GM12873 (cell line): ENCODE results near the gene BCL11A.
A peak's percentile ranks its signal among the peaks of the same experiment; 100 is the strongest.

Experiments used
- TF ChIP-seq, protein P1 (sequence below): IDR thresholded peaks from 2 replicates; pipeline ENCODE4 v1.5.1; 2012; ENCODE audit warnings: low read depth, mild to moderate bottlenecking, moderate library complexity, low read length, control low read depth; ENCODE audit not compliant: insufficient read depth; ENCODE audit errors: missing control alignments

The BCL11A gene

DNA sequence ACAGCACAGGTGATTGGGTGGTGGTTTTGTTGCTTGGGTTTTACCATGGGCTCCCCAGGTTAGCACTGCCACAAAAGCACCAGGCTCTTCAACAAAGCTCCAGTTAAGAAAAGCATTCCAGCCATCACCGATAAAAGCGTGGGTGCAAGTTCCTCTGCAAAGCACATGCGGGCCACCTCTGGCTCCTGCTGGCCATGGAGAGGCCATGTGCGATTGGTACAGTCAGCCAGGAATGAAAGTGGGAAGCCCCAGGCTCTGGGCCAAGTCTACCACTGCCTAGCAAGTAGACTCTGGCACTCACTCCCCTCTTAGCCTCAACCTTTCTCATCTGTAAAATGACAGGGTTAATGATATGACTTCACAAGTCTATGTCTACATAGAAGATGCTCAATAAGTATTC lies 36.0 kb downstream of the BCL11A start:
- TF ChIP-seq, protein P1, sequence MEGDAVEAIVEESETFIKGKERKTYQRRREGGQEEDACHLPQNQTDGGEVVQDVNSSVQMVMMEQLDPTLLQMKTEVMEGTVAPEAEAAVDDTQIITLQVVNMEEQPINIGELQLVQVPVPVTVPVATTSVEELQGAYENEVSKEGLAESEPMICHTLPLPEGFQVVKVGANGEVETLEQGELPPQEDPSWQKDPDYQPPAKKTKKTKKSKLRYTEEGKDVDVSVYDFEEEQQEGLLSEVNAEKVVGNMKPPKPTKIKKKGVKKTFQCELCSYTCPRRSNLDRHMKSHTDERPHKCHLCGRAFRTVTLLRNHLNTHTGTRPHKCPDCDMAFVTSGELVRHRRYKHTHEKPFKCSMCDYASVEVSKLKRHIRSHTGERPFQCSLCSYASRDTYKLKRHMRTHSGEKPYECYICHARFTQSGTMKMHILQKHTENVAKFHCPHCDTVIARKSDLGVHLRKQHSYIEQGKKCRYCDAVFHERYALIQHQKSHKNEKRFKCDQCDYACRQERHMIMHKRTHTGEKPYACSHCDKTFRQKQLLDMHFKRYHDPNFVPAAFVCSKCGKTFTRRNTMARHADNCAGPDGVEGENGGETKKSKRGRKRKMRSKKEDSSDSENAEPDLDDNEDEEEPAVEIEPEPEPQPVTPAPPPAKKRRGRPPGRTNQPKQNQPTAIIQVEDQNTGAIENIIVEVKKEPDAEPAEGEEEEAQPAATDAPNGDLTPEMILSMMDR: no peak

DNA sequence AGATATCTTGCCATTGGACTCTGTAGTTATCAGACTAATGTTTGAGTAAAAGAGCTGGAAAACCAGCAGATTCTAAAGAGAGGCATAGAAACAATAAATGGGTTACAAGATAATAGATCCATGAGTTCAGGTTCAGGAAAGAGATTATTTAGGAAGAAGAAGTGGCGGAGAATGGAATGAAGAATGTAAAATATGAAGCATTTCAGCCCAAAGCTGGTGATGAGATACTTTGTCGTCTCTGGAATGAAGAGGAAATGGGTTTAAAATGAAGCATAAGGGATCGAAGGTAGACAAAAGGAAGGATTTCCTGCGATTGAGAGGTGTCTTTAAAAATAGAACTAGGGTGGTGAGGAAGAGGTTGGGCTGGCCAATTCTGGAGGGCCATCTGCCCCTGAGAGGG lies 36.6 kb downstream of the BCL11A start:
- TF ChIP-seq, protein P1: no peak

DNA sequence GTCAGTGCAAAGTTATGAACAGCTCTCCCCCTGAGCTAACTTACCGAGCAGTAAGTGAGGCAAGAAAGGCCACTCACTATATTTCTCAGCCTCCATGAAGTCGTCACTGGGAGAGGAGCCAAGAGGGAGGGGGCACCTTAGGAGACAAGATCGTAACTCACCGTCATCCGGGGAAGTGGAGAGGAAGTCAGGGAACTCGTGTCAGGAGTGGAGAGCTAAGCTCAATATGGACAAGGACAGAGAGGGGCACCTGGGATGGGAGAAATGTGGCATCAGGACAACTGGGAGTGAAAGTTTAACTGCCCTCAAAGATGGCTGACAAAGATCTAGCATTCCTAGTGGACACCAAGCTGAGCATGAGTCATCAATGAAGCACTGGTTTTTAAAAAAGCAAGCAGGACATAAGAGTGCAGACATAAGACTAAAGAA lies 37.1 kb downstream of the BCL11A start:
- TF ChIP-seq, protein P1: no peak

DNA sequence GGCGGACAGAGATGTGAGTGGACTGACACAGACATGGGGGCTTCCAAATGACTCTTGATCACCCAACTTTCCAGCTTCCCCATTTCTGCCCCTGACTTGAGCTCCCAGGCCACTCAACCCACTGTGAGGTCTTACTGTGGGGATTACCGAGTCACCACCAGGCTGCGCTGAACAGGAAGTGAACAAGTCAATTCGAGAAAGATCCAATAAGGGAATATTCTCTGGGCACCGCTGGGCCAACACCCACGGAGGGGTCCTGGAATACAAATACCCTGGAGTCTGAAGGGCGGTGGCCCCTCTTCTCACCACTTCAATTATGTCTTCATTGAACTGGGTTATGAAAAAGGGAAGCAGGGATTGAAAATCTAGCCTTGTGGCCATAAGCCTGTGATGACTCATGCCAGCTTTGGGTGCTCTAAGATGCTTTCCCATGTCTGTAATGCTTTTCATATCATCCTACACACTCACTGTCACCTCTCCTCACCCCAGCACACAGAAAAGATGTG lies 37.7 kb downstream of the BCL11A start:
- TF ChIP-seq, protein P1: peak; percentile 31

DNA sequence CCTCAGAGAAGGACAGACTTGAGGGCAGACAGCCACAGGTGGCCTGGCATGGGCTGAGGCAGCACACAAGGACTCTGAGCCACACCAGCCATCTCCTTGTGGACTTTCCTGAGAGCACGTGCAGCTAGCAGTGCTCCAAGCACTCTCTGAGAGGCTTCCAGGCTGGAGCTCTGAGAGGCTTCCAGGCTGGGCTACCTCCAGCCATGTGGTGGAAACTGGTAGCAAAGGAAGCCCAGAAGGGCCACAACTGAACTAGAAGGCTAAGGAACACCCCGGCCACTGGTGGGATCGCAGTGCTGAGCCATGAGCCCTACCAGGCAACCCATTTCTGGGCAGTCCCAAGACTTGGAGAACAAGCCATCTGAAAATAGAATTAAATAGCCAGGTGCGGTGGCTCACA lies 39.5 kb downstream of the BCL11A start:
- TF ChIP-seq, protein P1: no peak

DNA sequence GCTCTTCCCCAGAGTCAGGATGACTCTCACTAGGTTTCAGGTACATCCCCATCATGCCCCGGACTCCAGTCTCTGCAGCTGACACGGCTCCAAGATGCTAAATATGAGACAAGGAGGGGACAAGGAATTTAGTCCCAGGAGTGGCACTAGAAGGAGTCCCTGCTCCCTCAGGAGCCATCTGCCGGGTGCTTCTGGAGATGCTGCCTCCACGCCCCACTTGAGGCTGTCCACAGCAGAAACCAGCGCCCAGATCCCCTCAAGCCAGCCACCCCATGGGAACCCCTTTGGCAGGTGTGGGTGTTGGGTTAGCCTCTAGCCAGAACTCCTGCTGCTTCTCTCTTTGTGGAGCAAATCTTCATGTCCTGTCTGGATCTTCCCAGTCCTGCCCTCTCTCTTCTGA lies 40.3 kb downstream of the BCL11A start:
- TF ChIP-seq, protein P1: no peak

DNA sequence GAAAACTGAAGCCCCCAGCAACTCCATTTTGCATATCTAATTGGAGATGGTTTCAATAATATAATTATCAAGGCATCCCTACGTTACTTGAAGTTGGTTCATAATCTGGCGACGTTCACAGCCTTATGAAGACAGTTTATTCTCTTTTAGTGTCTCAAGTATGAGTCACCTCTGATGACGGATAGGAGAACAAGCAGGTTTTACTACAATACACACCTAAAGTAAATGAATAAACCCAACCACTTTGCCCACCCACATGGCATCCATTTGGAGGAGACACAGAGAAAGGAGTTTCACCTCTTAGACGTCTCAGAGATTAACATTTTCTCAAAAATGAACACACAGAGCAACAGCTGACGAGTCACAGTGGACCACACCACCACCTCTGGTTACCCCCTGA lies 40.8 kb downstream of the BCL11A start:
- TF ChIP-seq, protein P1: no peak
